Osteocyte (in vitro differentiated cells): ENCODE data around the gene TPK1. TPM values are rescaled to one million over a fixed set of nuclear protein-coding genes. Genes with fewer than 3 reads are reported as not detected.

Experiments
- DNase-seq: peaks from one replicate; pipeline ENCODE4 v3.0.0; 2021; ENCODE audit warnings: mixed read lengths; ENCODE audit not compliant: unreplicated experiment; ENCODE audit errors: extremely low spot score
- H3K27ac Mint-ChIP-seq: one replicate; pipeline ENCODE4 v1.8.0; 2021; ENCODE audit warnings: mild to moderate bottlenecking, mixed read lengths; ENCODE audit not compliant: unreplicated experiment
- H3K27me3 Mint-ChIP-seq: one replicate; pipeline ENCODE4 v1.8.0; 2021; ENCODE audit warnings: mixed read lengths; ENCODE audit not compliant: unreplicated experiment
- H3K36me3 Mint-ChIP-seq: one replicate; pipeline ENCODE4 v1.8.0; 2021; ENCODE audit warnings: mixed read lengths; ENCODE audit not compliant: unreplicated experiment
- H3K4me1 Mint-ChIP-seq: one replicate; pipeline ENCODE4 v1.8.0; 2021; ENCODE audit warnings: mixed read lengths; ENCODE audit not compliant: unreplicated experiment
- H3K4me3 Mint-ChIP-seq: one replicate; pipeline ENCODE4 v1.8.0; 2021; ENCODE audit warnings: mild to moderate bottlenecking, moderate library complexity, mixed read lengths; ENCODE audit not compliant: unreplicated experiment
- H3K9me3 Mint-ChIP-seq: one replicate; pipeline ENCODE4 v1.8.0; 2021; ENCODE audit warnings: mixed read lengths; ENCODE audit not compliant: unreplicated experiment
- CTCF ChIP-seq: fragments of 200-600 bp; sonication (generic); IDR thresholded peaks from 2 replicates; pipeline ENCODE4 v1.5.0; 2021; ENCODE audit warnings: antibody characterized with exemption, mild to moderate bottlenecking, moderate library complexity
- total RNA-seq: library from RNA; stranded (reverse); gene quantifications from 2 replicates; pipeline ENCODE4 v1.2.1, GENCODE V29; 2021

TPK1 gene
- total RNA-seq, 1 donor from 2014 or later, result 5.6 TPM

- TF ChIP-seq CTCF, result no peak
- no peak overlapping the region for H3K27ac Mint-ChIP-seq
- H3K9me3 Mint-ChIP-seq, result no peaks in the 10 kb centered on the region
- no peak overlapping the region for H3K4me3 Mint-ChIP-seq
- no peaks in the 10 kb centered on the region for H3K27me3 Mint-ChIP-seq
- H3K36me3 Mint-ChIP-seq, result no peaks in the 10 kb centered on the region
- peaks cover 24% of the 10 kb centered on the region for H3K4me1 Mint-ChIP-seq
- no peak for DNase-seq
Observed at GRCh38 chr7:144819566-144819965, 16.3 kb downstream of the TPK1 start.

GRCh38 chr7:144818511-144818910 is 17.3 kb downstream of the TPK1 start:
- H3K27me3 Mint-ChIP-seq, result no peaks in the 10 kb centered on the region
- peaks cover 14% of the 10 kb centered on the region for H3K4me1 Mint-ChIP-seq
- no peaks in the 10 kb centered on the region for H3K9me3 Mint-ChIP-seq
- no peak overlapping the region for H3K27ac Mint-ChIP-seq
- no peak overlapping the region for H3K4me3 Mint-ChIP-seq
- H3K36me3 Mint-ChIP-seq, result no peaks in the 10 kb centered on the region
- TF ChIP-seq CTCF, result no peak
- DNase-seq, result no peak

GRCh38 chr7:144817001-144817400 is 18.9 kb downstream of the TPK1 start:
- Mint-ChIP-seq H3K27ac (no peak overlapping the region), H3K4me3 (no peak overlapping the region), H3K36me3 (no peaks in the 10 kb centered on the region), H3K9me3 (no peaks in the 10 kb centered on the region), H3K4me1 (peaks cover 11% of the 10 kb centered on the region), H3K27me3 (no peaks in the 10 kb centered on the region)
- no peak for DNase-seq
- no peak for TF ChIP-seq CTCF

- no peak for DNase-seq
- H3K27me3 Mint-ChIP-seq, result peaks cover 5% of the 10 kb centered on the region
- no peaks in the 10 kb centered on the region for H3K36me3 Mint-ChIP-seq
- peaks cover 6% of the 10 kb centered on the region for H3K4me1 Mint-ChIP-seq
- no peak for TF ChIP-seq CTCF
- no peaks in the 10 kb centered on the region for H3K9me3 Mint-ChIP-seq
- no peak overlapping the region for H3K4me3 Mint-ChIP-seq
- H3K27ac Mint-ChIP-seq, result no peak overlapping the region
Observed at GRCh38 chr7:144814299-144814698, 21.6 kb downstream of the TPK1 start.

GRCh38 chr7:144812379-144813283 is 23.2 kb downstream of the TPK1 start:
- H3K27ac Mint-ChIP-seq, result no peak overlapping the region
- H3K4me3 Mint-ChIP-seq, result no peak overlapping the region
- peaks cover 7% of the 10 kb centered on the region for H3K4me1 Mint-ChIP-seq
- no peak for TF ChIP-seq CTCF
- DNase-seq, result no peak
- peaks cover 9% of the 10 kb centered on the region for H3K27me3 Mint-ChIP-seq
- no peaks in the 10 kb centered on the region for H3K9me3 Mint-ChIP-seq
- H3K36me3 Mint-ChIP-seq, result no peaks in the 10 kb centered on the region
